Mesendoderm (in vitro differentiated cells): ENCODE data around the gene CRIM1.

Source experiments
- DNase-seq: peaks from one replicate; pipeline ENCODE4 v3.0.0; 2013
- H2AK5ac ChIP-seq: 2 replicates; pipeline ENCODE4 v1.6.1; 2013; ENCODE audit warnings: low read length, inconsistent platforms
- H2BK120ac ChIP-seq: 2 replicates; pipeline ENCODE4 v1.6.1; 2013; ENCODE audit warnings: low read depth, mild to moderate bottlenecking, low read length, moderate library complexity, mixed read lengths
- H2BK15ac ChIP-seq: replicated peaks from 2 replicates; pipeline ENCODE4 v1.6.1; 2013; ENCODE audit warnings: low read depth, mild to moderate bottlenecking, moderate library complexity
- H2BK5ac ChIP-seq: 2 replicates; pipeline ENCODE4 v1.6.1; 2013; ENCODE audit warnings: low read length, inconsistent platforms
- H3K18ac ChIP-seq: 2 replicates; pipeline ENCODE4 v1.6.1; 2013; ENCODE audit warnings: mild to moderate bottlenecking, low read length, mixed read lengths
- H3K23ac ChIP-seq: one replicate; pipeline ENCODE4 v1.6.1; 2013; ENCODE audit warnings: low read length
- H3K27ac ChIP-seq: 2 replicates; pipeline ENCODE4 v1.5.1; 2013; ENCODE audit warnings: low read depth, mild to moderate bottlenecking, inconsistent platforms, low read length, moderate library complexity
- H3K27me3 ChIP-seq: 2 replicates; pipeline ENCODE4 v1.6.1; 2013; ENCODE audit warnings: low read length, control low read depth, mild to moderate bottlenecking, inconsistent platforms; ENCODE audit not compliant: insufficient read depth, poor library complexity
- H3K36me3 ChIP-seq: 2 replicates; pipeline ENCODE4 v1.6.1; 2013; ENCODE audit warnings: low read length, inconsistent platforms; ENCODE audit not compliant: control insufficient read depth, insufficient read depth
- H3K4ac ChIP-seq: one replicate; pipeline ENCODE4 v1.6.1; 2013; ENCODE audit warnings: low read depth, mild to moderate bottlenecking, low read length, moderate library complexity
- H3K4me1 ChIP-seq: 2 replicates; pipeline ENCODE4 v1.6.1; 2013; ENCODE audit warnings: low read depth, low read length, inconsistent platforms; ENCODE audit not compliant: control insufficient read depth
- H3K4me2 ChIP-seq: 2 replicates; pipeline ENCODE4 v1.6.1; 2013; ENCODE audit warnings: low read length
- H3K4me3 ChIP-seq: 2 replicates; pipeline ENCODE4 v1.5.1; 2013; ENCODE audit warnings: mild to moderate bottlenecking, low read length
- H3K56ac ChIP-seq: one replicate; pipeline ENCODE4 v1.6.1; 2013; ENCODE audit warnings: low read length
- H3K79me1 ChIP-seq: 2 replicates; pipeline ENCODE4 v1.6.1; 2013; ENCODE audit warnings: low read length, inconsistent platforms
- H3K79me2 ChIP-seq: 2 replicates; pipeline ENCODE4 v1.6.1; 2013; ENCODE audit warnings: mild to moderate bottlenecking, low read length; ENCODE audit not compliant: control insufficient read depth, insufficient read depth
- H3K9ac ChIP-seq: 2 replicates; pipeline ENCODE4 v1.6.1; 2013; ENCODE audit warnings: low read length, inconsistent platforms
- H4K5ac ChIP-seq: one replicate; pipeline ENCODE4 v1.6.1; 2013; ENCODE audit warnings: low read length
- H4K8ac ChIP-seq: one replicate; pipeline ENCODE4 v1.6.1; 2013; ENCODE audit warnings: low read depth, mild to moderate bottlenecking, control low read depth, low read length, moderate library complexity
- WGBS: extraction: QIAGEN DNeasy Blood & Tissue Kit; methylation state at CpG from one replicate; pipeline ENCODE4 v1.1.7; 2013; ENCODE audit warnings: low lambda C conversion rate, missing lambda C conversion rate; ENCODE audit not compliant: insufficient coverage; ENCODE audit errors: extremely low coverage; 5-methylcytosine and 5-hydroxymethylcytosine counted together

The CRIM1 gene

GRCh38 chr2:36348721-36349120, 6.9 kb upstream of the CRIM1 start:
- Histone ChIP-seq H3K18ac (no peak overlapping the region), H2BK15ac (no peak overlapping the region), H3K56ac (no peak overlapping the region), H3K4me3 (no peak overlapping the region), H3K79me2 (no peaks in the 10 kb centered on the region), H3K4me1 (peaks cover 6% of the 10 kb centered on the region), H3K36me3 (no peaks in the 10 kb centered on the region), H3K23ac (no peak overlapping the region), H3K27ac (no peak overlapping the region), H3K9ac (no peak overlapping the region), H2BK5ac (no peak overlapping the region), H3K4me2 (no peak overlapping the region), H3K79me1 (no peaks in the 10 kb centered on the region), H4K5ac (no peak overlapping the region), H4K8ac (no peak overlapping the region), H2AK5ac (no peak overlapping the region), H3K27me3 (no peaks in the 10 kb centered on the region), H3K4ac (no peak overlapping the region), H2BK120ac (no peak overlapping the region)
- WGBS = no CpG with 5 or more reads among the region's 2 CpGs
- DNase-seq = no peak

- peaks cover 6% of the 10 kb centered on the region for H3K4me1 ChIP-seq
- H3K79me1 ChIP-seq = no peaks in the 10 kb centered on the region
- no peak overlapping the region for H2BK5ac ChIP-seq
- H2BK120ac ChIP-seq = no peak overlapping the region
- H3K9ac ChIP-seq = no peak overlapping the region
- no peak overlapping the region for H3K4me3 ChIP-seq
- no peak overlapping the region for H3K23ac ChIP-seq
- no peak overlapping the region for H4K8ac ChIP-seq
- no peaks in the 10 kb centered on the region for H3K36me3 ChIP-seq
- H3K4me2 ChIP-seq = no peak overlapping the region
- no peak overlapping the region for H2AK5ac ChIP-seq
- DNase-seq = no peak
- H3K79me2 ChIP-seq = peaks cover 2% of the 10 kb centered on the region
- no peak overlapping the region for H3K18ac ChIP-seq
- no peak overlapping the region for H2BK15ac ChIP-seq
- no CpG with 5 or more reads among the region's 2 CpGs for WGBS
- no peak overlapping the region for H3K4ac ChIP-seq
- no peak overlapping the region for H3K27ac ChIP-seq
- no peaks in the 10 kb centered on the region for H3K27me3 ChIP-seq
- no peak overlapping the region for H3K56ac ChIP-seq
- H4K5ac ChIP-seq = no peak overlapping the region
Measured at GRCh38 chr2:36351291-36351690, 4.3 kb upstream of the CRIM1 start.

- H3K23ac ChIP-seq = no peak overlapping the region
- no peak overlapping the region for H3K27ac ChIP-seq
- H3K4me3 ChIP-seq = no peak overlapping the region
- no peak overlapping the region for H3K56ac ChIP-seq
- no peaks in the 10 kb centered on the region for H3K27me3 ChIP-seq
- peaks cover 7% of the 10 kb centered on the region for H3K79me2 ChIP-seq
- no peak overlapping the region for H2AK5ac ChIP-seq
- peak; percentile 69 for DNase-seq
- H2BK5ac ChIP-seq = no peak overlapping the region
- H3K9ac ChIP-seq = no peak overlapping the region
- H3K79me1 ChIP-seq = no peaks in the 10 kb centered on the region
- H3K36me3 ChIP-seq = no peaks in the 10 kb centered on the region
- no peak overlapping the region for H4K5ac ChIP-seq
- H4K8ac ChIP-seq = no peak overlapping the region
- no peak overlapping the region for H3K18ac ChIP-seq
- no peak overlapping the region for H2BK120ac ChIP-seq
- H3K4me2 ChIP-seq = no peak overlapping the region
- WGBS = no CpG with 5 or more reads among the region's 10 CpGs
- no peak overlapping the region for H3K4ac ChIP-seq
- H3K4me1 ChIP-seq = peaks cover 6% of the 10 kb centered on the region
- H2BK15ac ChIP-seq = no peak overlapping the region
Measured at GRCh38 chr2:36351736-36352349, 3.7 kb upstream of the CRIM1 start.

GRCh38 chr2:36352701-36353100, 2.9 kb upstream of the CRIM1 start:
- Histone ChIP-seq H3K4me3 (no peak overlapping the region), H4K5ac (no peak overlapping the region), H3K36me3 (no peaks in the 10 kb centered on the region), H3K9ac (no peak overlapping the region), H2BK15ac (no peak overlapping the region), H4K8ac (no peak overlapping the region), H3K79me1 (no peaks in the 10 kb centered on the region), H2BK120ac (no peak overlapping the region), H3K23ac (no peak overlapping the region), H3K4ac (no peak overlapping the region), H3K56ac (no peak overlapping the region), H2BK5ac (no peak overlapping the region), H3K18ac (no peak overlapping the region), H2AK5ac (no peak overlapping the region), H3K4me2 (no peak overlapping the region), H3K79me2 (peaks cover 16% of the 10 kb centered on the region), H3K4me1 (peaks cover 6% of the 10 kb centered on the region), H3K27ac (no peak overlapping the region), H3K27me3 (no peaks in the 10 kb centered on the region)
- DNase-seq = peak; percentile 73
- no CpG with 5 or more reads among the region's 3 CpGs for WGBS

GRCh38 chr2:36354811-36355150, 797 bp upstream of the CRIM1 start:
- Histone ChIP-seq H2AK5ac (no peak overlapping the region), H3K18ac (peak overlapping the region; percentile 77), H4K5ac (no peak overlapping the region), H3K27ac (no peak overlapping the region), H3K9ac (peak overlapping the region; percentile 83), H3K23ac (no peak overlapping the region), H3K27me3 (no peaks in the 10 kb centered on the region), H4K8ac (no peak overlapping the region), H3K36me3 (no peaks in the 10 kb centered on the region), H2BK15ac (no peak overlapping the region), H3K4me3 (peak overlapping the region; percentile 59), H3K4ac (no peak overlapping the region), H2BK120ac (no peak overlapping the region), H3K79me1 (no peaks in the 10 kb centered on the region), H3K56ac (peak overlapping the region; percentile 93), H3K79me2 (peaks cover 35% of the 10 kb centered on the region), H3K4me2 (peak overlapping the region; percentile 80), H3K4me1 (peaks cover 7% of the 10 kb centered on the region), H2BK5ac (no peak overlapping the region)
- no peak for DNase-seq
- WGBS = no CpG with 5 or more reads among the region's 11 CpGs

- H3K56ac ChIP-seq = peak overlapping the region; percentile 81
- H3K27ac ChIP-seq = peak overlapping the region; percentile 91
- H3K79me1 ChIP-seq = no peaks in the 10 kb centered on the region
- H3K79me2 ChIP-seq = peaks cover 46% of the 10 kb centered on the region
- WGBS = no CpG with 5 or more reads among the region's 55 CpGs
- no peak overlapping the region for H3K23ac ChIP-seq
- no peak for DNase-seq
- H3K4me2 ChIP-seq = no peak overlapping the region
- no peaks in the 10 kb centered on the region for H3K36me3 ChIP-seq
- H2BK120ac ChIP-seq = peak overlapping the region; percentile 19
- no peak overlapping the region for H4K5ac ChIP-seq
- no peaks in the 10 kb centered on the region for H3K27me3 ChIP-seq
- peak overlapping the region; percentile 85 for H3K9ac ChIP-seq
- peaks cover 12% of the 10 kb centered on the region for H3K4me1 ChIP-seq
- no peak overlapping the region for H2BK15ac ChIP-seq
- H3K4me3 ChIP-seq = peak overlapping the region; percentile 65
- H3K18ac ChIP-seq = peak overlapping the region; percentile 89
- peak overlapping the region; percentile 41 for H3K4ac ChIP-seq
- peak overlapping the region; percentile 7 for H4K8ac ChIP-seq
- no peak overlapping the region for H2BK5ac ChIP-seq
- no peak overlapping the region for H2AK5ac ChIP-seq
Measured at GRCh38 chr2:36355890-36356297, 316 bp downstream of the CRIM1 start.
